HG02884 (cell line): ENCODE measurements around the gene NAT8.
A peak's percentile ranks its signal among the peaks of the same experiment; 100 is the strongest.
"Not testable (repeated sequence)": the region's sequence is repeated elsewhere in the genome, so short reads cannot be mapped to it uniquely, and the experiment has no call there.

ENCODE experiments used
- ATAC-seq: cut with Tn5 transposase; IDR thresholded peaks from one replicate; pipeline ENCODE4 v1.9.1; 2021; ENCODE audit warnings: mild to moderate bottlenecking, moderate library complexity; ENCODE audit not compliant: unreplicated experiment

NAT8 gene

GRCh38 chr2:73638429-73638828, 3.8 kb downstream of the NAT8 start:
- no peak for ATAC-seq

- not testable (repeated sequence) for ATAC-seq
Observed at GRCh38 chr2:73636977-73637376, 5.2 kb downstream of the NAT8 start.

GRCh38 chr2:73630662-73631266, 11.5 kb downstream of the NAT8 start:
- ATAC-seq: not testable (repeated sequence)

GRCh38 chr2:73628493-73628892, 13.7 kb downstream of the NAT8 start:
- not testable (repeated sequence) for ATAC-seq

- ATAC-seq: not testable (repeated sequence)
Observed at GRCh38 chr2:73626237-73626636, 16.0 kb downstream of the NAT8 start.

DNA sequence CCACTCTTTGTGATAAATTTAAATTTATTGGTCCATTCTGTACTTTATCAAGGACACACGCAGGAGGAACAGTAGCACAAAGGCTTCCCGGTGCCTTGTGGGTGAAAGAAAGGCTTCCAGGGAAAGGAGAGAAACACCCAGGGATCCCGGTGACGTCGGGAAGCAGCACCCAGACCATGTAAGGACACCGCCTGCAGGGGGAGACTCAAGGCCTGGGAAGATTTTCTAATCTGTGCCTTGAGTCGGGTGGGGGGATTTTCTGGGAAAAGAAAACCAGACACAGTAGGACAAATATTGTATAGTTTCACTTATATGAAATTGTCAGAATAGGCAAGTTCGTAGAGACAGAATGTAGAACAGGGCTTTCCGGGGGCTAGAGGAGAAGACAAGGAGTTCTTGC, 17.6 kb downstream of the NAT8 start:
- ATAC-seq: not testable (repeated sequence)

GRCh38 chr2:73624036-73624435, 18.2 kb downstream of the NAT8 start:
- ATAC-seq: not testable (repeated sequence)

DNA sequence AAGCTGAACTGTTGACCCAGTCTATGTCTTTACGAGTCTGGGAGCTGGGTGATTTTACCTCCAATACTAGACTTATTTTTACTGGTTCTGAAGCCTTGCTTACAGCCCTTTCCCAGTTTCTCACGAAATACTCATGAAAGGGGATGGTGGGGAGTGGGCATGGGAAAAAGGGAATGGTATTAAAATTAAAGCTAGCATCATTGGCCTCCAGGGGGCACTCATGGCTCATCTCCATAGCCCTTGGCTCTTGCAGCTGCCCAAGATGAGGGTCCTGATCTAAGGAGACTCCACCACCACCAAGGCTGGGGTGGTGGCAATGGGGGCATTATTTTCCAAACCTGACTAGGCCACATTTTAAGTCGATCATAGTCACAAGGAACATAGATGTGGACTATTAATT, 22.3 kb downstream of the NAT8 start:
- ATAC-seq: not testable (repeated sequence)

DNA sequence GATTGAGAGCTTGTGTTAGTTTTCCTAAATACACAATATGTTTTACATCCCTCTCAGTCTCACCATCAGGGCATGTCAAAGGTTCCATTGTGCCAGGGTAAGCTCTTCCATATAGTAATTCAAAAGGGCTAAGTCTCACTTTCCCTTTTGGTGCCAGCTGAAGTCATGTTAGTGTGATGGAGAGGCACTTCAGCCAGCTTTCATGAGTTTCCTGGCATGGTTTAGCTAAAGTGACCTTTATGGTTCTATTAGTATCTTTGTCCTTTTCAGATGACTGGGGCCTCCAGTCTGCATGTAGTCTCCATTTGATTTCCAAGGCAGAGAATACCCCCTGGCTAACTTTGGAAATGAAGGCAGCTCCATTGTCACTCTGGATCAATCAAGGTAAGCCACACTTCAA, 27.2 kb downstream of the NAT8 start:
- ATAC-seq: no peak

DNA sequence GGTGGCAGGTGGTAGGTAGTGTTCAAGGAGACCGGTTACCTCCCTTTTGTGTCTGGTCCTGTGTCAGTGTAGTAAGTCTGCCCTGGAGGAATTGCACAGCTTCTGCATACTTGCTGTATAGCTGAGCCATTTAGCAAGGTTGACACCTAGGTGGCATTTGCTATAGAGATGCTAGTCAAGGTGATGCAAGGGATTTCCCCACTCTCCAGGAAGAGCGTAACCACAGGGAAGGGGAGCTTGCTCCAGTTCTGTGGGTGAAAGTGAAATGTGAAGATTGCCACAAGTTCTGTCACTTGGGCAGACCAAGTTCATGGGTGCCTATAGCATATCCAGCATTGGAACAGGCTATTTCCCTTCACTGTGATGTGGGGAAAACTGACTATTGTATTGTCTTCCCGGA, 28.1 kb downstream of the NAT8 start:
- no peak for ATAC-seq

- no peak for ATAC-seq
Observed at GRCh38 chr2:73611867-73612266, 30.4 kb downstream of the NAT8 start.

- ATAC-seq: peak; percentile 76
Observed at GRCh38 chr2:73611193-73611592, 31.0 kb downstream of the NAT8 start.

- no peak for ATAC-seq
Observed at GRCh38 chr2:73610111-73610510, 32.1 kb downstream of the NAT8 start.

DNA sequence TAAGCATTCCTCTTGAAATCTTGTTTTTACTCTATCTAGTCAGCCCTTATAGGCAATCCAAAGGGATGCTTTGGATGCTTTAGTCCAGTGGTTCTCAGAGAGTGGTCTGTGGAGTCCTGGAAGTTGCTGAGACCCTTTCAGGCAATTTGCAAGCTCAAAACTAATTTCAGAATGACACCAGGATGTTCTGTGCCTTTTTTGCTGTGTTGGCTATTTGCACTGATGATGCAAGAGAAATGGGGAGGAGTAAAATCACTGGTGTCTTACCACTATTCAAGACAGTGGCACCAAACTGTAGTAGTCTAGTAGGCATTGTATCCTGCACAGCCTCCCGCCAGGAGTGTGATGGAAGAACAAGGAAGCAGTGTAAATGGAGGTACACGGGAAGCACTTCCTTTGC, 37.6 kb downstream of the NAT8 start:
- not testable (repeated sequence) for ATAC-seq

DNA sequence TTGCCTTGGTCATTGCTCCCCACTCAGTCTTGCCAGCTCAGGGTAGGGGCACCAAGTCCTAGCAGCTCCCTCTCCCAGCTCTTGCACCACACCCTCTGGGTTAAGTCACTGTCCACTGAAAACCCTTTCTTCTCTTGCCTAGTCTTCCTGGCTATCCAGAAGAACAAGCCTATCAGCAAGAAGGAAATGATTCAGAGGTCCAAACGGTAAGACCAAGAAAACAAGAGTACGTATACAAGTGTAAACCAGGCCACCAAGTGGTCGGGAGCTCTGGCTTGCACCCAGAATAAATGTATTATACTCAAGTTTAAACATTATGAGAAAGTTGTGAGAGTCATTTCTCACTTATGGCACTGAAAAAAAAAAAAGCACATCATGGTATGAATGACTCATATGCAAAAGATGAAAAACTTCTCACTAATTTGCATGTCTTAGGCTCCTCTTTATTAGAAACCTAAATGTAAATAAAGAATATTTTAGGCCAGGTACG, 39.1 kb downstream of the NAT8 start:
- ATAC-seq: peak; percentile 71

DNA sequence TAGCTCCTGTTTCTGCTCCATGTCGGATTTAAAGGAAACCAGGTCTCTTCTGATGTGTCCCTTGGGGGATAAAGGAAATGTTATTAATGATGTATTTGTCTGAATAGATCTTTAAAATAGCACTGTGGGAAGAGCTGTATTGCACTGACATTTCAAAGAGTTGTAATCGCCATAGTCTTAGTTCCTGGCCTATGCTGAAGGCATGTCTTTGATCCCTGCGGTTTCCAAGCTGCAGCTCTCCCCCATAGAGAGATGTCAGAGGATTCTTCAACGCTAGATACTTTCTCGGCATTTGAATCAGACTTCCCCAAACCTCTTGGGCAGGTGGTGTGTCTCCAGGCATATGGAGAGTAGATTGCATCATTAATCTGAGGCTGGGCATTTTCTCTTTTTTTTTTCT, 40.4 kb downstream of the NAT8 start:
- no peak for ATAC-seq

DNA sequence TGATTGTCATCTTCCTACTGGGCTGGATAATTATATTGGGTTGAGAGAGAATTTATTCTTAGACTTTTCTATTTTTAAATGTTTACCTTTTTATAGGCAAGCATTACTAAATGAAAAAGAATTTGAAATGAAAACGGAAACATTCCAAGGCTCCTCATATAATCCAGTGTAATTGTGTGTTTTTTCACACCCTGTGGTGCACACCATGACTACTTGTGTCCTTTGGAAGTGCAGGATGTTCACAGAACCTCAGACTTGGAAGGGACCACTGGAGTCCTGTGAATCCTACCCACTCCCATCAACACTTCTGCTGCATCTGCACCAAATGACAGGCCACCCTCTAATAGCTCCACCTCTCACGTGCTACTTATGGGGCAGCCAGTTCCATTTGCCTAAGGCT, 48.0 kb downstream of the NAT8 start:
- ATAC-seq: no peak

DNA sequence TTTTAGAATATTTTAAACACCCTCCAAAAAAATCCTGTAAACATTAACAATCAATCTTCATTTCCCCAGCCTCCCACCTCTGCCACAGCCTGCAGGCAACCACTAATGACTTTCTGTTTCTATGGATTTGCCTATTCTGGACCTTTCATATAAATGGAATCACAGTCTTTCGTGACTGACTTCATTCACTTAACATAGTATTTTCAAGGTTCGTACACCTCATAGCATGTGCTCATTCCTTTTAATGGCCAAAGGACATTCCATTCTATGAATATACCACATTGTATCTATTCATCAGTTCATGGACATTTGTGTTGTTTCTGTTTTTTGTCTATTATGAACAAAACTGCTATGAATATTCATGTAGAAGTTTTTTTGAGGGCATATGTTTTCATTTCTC, 48.5 kb downstream of the NAT8 start:
- no peak for ATAC-seq
